Activated CD4-positive, alpha-beta memory T cell treated with anti-CD3 and anti-CD28 coated beads for 36 hours (primary cell): ENCODE results near the gene CXCR4. TPM values are rescaled to one million over a fixed set of nuclear protein-coding genes. Genes with fewer than 3 reads are reported as not detected.
"Not testable (repeated sequence)": the region's sequence is repeated elsewhere in the genome, so short reads cannot be mapped to it uniquely, and the experiment has no call there.

Source experiments
- CTCF ChIA-PET: fragments of 350-600 bp; sonication (Branson Sonifier 250); formaldehyde crosslinking; loops from one replicate; lab custom pipeline; 2021; ENCODE audit warnings: antibody characterized with exemption, inconsistent platforms; lab: Charles Lee
- POLR2A ChIA-PET: fragments of 350-600 bp; sonication (Branson Sonifier 250); formaldehyde crosslinking; loops from one replicate; lab custom pipeline; 2021; ENCODE audit warnings: antibody characterized with exemption; lab: Charles Lee
- DNase-seq: peaks from one replicate; pipeline ENCODE4 v3.0.0-alpha.2; 2020
- H3K27ac Mint-ChIP-seq: one replicate; pipeline ENCODE4 v1.8.0; 2021; ENCODE audit warnings: mixed read lengths
- H3K27me3 Mint-ChIP-seq: one replicate; pipeline ENCODE4 v1.8.0; 2021; ENCODE audit warnings: mixed read lengths
- H3K36me3 Mint-ChIP-seq: one replicate; pipeline ENCODE4 v1.8.0; 2021; ENCODE audit warnings: mixed read lengths
- H3K4me1 Mint-ChIP-seq: one replicate; pipeline ENCODE4 v1.8.0; 2021; ENCODE audit warnings: low read depth, mixed read lengths
- H3K4me3 Mint-ChIP-seq: one replicate; pipeline ENCODE4 v1.8.0; 2021; ENCODE audit warnings: mild to moderate bottlenecking, mixed read lengths
- H3K9me3 Mint-ChIP-seq: one replicate; pipeline ENCODE4 v1.8.0; 2021; ENCODE audit warnings: mixed read lengths
- intact Hi-C: fragments of 100-400 bp; cut with micrococcal nuclease; formaldehyde crosslinking; loops from one replicate; pipeline ENCODE4 v1.15.1; 2023
- total RNA-seq, 2 experiments: library from RNA; stranded (reverse); gene quantifications; one replicate each; pipeline ENCODE4 v1.2.3, GENCODE V29; 2021

CXCR4 gene
- total RNA-seq, 2 experiments from 2014 or later: 139 to 141 TPM

GRCh38 chr2:136091899-136092298, 26.1 kb downstream of the CXCR4 start:
- no peak for DNase-seq
- Mint-ChIP-seq H3K27me3 (no peaks in the 10 kb centered on the region), H3K9me3 (no peaks in the 10 kb centered on the region), H3K4me3 (no peak overlapping the region), H3K27ac (no peak overlapping the region), H3K4me1 (peaks cover 13% of the 10 kb centered on the region), H3K36me3 (no peaks in the 10 kb centered on the region)
- ChIA-PET POLR2A (no interaction called here), CTCF (no interaction called here)
- intact Hi-C loops: no loop called here

DNA sequence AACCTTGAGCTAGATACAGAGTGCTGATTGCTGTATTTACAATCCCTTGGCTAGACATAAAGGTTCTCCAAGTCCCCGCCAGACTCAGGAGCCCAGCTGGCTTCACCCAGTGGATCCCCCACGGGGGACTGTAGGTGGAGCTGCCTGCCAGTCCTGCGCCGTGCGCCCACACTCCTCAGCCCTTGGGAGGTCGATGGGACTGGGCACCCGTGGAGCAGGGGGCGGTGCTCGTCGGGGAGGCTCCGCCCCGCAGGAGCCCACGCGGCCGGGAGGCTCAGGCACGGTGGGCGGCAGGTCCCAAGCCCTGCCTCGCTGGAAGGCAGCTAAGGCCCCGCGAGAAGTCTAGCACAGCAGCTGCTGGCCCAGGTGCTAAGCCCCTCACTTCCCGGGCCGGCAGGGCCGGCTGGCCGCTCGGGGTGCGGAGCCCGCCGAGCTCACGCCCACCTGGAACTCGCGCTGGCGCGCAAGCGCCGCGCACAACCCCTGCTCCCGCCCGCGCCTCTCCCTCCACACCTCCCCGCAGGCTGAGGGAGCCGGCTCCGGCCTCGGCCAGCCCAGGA, 30.0 kb downstream of the CXCR4 start:
- H3K36me3 Mint-ChIP-seq, H3K4me3 Mint-ChIP-seq, H3K9me3 Mint-ChIP-seq, CTCF ChIA-PET, DNase-seq, H3K27me3 Mint-ChIP-seq, POLR2A ChIA-PET, H3K27ac Mint-ChIP-seq, intact Hi-C loops: not testable (repeated sequence)
- H3K4me1 Mint-ChIP-seq: peaks cover 16% of the 10 kb centered on the region

DNA sequence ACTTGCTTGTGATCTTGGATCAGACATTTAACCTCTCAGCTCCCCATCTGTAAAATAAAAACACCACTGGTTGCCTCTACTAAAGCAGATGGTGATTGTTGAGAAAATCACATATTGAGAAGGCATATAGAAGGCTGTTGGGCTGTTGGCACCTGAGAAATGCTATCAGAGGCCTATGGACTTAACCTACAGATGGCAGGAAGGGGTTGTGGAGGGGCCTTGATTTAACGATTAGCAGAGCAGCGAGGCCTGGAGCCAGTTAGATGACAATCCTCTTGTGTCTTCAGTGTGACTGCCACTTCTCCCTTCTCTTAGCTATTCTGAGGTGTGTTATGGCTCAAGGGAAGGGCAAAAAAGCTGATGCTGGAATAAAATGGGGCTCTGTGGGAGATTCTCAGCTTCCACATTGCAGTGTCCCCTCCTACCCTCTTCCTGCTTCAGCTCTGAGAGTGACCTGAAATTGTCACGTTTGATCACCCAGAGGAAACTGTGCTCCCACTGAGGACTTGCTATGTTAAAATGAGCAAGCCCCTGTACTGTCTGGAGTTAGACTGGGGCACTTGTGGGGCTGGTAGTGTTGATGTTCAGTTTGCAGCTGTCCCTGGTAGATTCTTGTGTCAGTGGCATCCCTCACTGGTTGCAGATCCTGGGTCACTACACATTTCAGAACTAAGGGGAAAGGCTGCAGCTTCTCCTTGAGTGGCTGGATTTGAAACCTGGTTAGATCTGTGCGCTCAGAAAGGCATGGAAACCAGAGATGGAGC, 31.5 kb downstream of the CXCR4 start:
- no peak overlapping the region for H3K27ac Mint-ChIP-seq
- DNase-seq: no peak

DNA sequence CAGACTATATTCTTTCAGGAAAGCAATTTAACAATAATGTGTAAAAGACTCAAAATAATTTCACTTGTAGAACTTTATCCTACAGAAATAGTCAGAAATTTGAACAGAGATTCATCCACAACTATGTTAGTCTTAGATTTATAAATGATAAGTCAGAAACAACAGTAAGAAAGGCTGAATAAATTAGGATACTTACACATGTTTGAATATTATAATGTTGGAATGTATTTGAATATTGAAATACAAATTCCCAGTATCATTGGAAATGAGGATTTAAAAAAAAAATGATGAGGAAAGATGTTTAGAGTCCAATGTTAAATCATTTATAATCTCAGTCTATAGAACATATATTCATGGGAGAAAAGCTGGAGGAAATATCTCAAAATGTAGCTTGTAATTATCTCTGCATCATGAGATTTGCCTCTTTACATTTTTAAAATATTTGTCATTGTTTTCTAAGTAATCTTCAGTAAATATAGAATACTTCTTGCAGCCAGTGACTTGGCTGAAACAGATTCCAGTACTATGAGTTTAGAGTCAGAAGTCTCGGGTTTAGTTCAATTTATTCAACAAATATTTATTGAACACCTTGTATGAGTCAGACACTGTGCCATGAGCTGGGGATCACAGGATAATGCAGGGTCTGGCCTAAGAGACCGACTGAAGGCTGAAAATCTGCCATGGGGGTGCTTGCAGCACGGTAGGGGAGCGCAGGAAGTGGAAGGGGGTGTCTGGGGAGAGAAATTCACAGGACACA, 32.3 kb downstream of the CXCR4 start:
- CTCF ChIA-PET: no interaction called here
- peaks cover 4% of the 10 kb centered on the region for H3K4me1 Mint-ChIP-seq
- H3K36me3 Mint-ChIP-seq: no peaks in the 10 kb centered on the region
- H3K9me3 Mint-ChIP-seq: no peaks in the 10 kb centered on the region
- no peak overlapping the region for H3K4me3 Mint-ChIP-seq
- H3K27me3 Mint-ChIP-seq: no peaks in the 10 kb centered on the region
- POLR2A ChIA-PET: interaction anchor here (0.6 kb wide), 1 partner anchor 68 kb away, joined by 4 read pairs; no protein-coding TSS in a partner anchor
- no peak for DNase-seq
- intact Hi-C loops: no loop called here
- H3K27ac Mint-ChIP-seq: no peak overlapping the region

More for the DNA sequence above, 31.5 kb downstream of the CXCR4 start:
- peaks cover 4% of the 10 kb centered on the region for H3K4me1 Mint-ChIP-seq
- H3K27me3 Mint-ChIP-seq: no peaks in the 10 kb centered on the region
- ChIA-PET CTCF (no interaction called here), POLR2A (interaction anchor here (0.6 kb wide), 1 partner anchor 69 kb away, joined by 4 read pairs; no protein-coding TSS in a partner anchor)
- intact Hi-C loops: no loop called here
- no peaks in the 10 kb centered on the region for H3K36me3 Mint-ChIP-seq
- no peak overlapping the region for H3K4me3 Mint-ChIP-seq
- H3K9me3 Mint-ChIP-seq: no peaks in the 10 kb centered on the region

- H3K9me3 Mint-ChIP-seq: peaks cover 2% of the 10 kb centered on the region
- H3K4me1 Mint-ChIP-seq: peaks cover 1% of the 10 kb centered on the region
- ChIA-PET POLR2A (no interaction called here), CTCF (no interaction called here)
- no peak overlapping the region for H3K27ac Mint-ChIP-seq
- no peak overlapping the region for H3K4me3 Mint-ChIP-seq
- intact Hi-C loops: no loop called here
- H3K36me3 Mint-ChIP-seq: no peaks in the 10 kb centered on the region
- DNase-seq: no peak
- H3K27me3 Mint-ChIP-seq: no peaks in the 10 kb centered on the region
Observed at GRCh38 chr2:136081582-136082210, 36.3 kb downstream of the CXCR4 start.

GRCh38 chr2:136080114-136080513, 37.8 kb downstream of the CXCR4 start:
- H3K27me3 Mint-ChIP-seq: no peaks in the 10 kb centered on the region
- no peak overlapping the region for H3K4me3 Mint-ChIP-seq
- intact Hi-C loops: no loop called here
- no peak overlapping the region for H3K27ac Mint-ChIP-seq
- no peaks in the 10 kb centered on the region for H3K4me1 Mint-ChIP-seq
- H3K36me3 Mint-ChIP-seq: no peaks in the 10 kb centered on the region
- H3K9me3 Mint-ChIP-seq: peaks cover 2% of the 10 kb centered on the region
- no peak for DNase-seq
- CTCF ChIA-PET: no interaction called here
- POLR2A ChIA-PET: no interaction called here

DNA sequence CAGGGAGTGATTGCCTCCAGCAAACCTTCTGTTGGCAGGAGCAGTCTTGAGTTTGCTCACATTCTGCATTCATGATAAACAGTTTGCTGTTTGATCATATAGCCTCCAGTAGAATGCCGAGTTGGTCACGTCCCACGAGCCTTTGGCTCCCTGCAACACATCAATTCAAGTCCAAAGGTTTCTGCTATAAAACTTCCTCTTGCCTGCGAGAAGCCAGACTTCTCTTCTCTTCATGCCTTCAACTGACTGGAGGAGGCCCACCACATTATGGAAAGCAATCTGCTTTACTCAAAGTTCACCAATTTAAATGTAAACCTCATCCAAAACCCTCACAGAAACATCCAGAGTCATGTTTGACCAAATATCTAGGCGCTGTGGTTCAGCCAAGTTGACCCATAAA, 40.8 kb downstream of the CXCR4 start:
- H3K36me3 Mint-ChIP-seq: no peaks in the 10 kb centered on the region
- H3K27me3 Mint-ChIP-seq: no peaks in the 10 kb centered on the region

DNA sequence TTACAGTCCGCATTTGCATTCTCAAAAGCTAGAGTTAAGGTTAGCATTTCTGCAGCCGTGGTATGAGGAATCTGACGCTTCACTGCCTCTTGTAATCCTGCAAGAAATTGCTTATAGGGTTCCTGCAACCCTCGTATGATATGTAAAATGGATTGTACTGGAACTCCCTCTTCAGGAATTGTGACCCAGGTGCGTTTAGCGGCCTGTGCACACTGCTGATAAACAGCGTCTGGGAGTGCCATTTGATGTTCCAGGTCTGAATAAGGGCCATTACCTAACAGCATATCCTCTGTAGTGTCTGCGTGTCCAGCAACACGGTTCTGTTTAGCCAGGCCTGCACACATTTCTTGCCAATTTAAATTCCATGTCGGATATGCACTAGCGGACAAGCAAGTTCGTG, 42.5 kb downstream of the CXCR4 start:
- Mint-ChIP-seq H3K27me3 (no peaks in the 10 kb centered on the region), H3K9me3 (peaks cover 13% of the 10 kb centered on the region), H3K36me3 (peaks cover 3% of the 10 kb centered on the region), H3K4me3 (no peak overlapping the region), H3K4me1 (peaks cover 8% of the 10 kb centered on the region), H3K27ac (no peak overlapping the region)
- CTCF ChIA-PET: no interaction called here
- intact Hi-C loops: no loop called here
- POLR2A ChIA-PET: no interaction called here
- DNase-seq: no peak

More for the DNA sequence above, 40.8 kb downstream of the CXCR4 start:
- no peak for DNase-seq
- CTCF ChIA-PET: no interaction called here
- Mint-ChIP-seq H3K4me1 (no peaks in the 10 kb centered on the region), H3K4me3 (no peak overlapping the region), H3K27ac (no peak overlapping the region), H3K9me3 (peaks cover 8% of the 10 kb centered on the region)
- POLR2A ChIA-PET: no interaction called here
- intact Hi-C loops: no loop called here

- peaks cover 13% of the 10 kb centered on the region for H3K9me3 Mint-ChIP-seq
- H3K27me3 Mint-ChIP-seq: no peaks in the 10 kb centered on the region
- no peak overlapping the region for H3K27ac Mint-ChIP-seq
- intact Hi-C loops: no loop called here
- no peak overlapping the region for H3K4me3 Mint-ChIP-seq
- peaks cover 25% of the 10 kb centered on the region for H3K4me1 Mint-ChIP-seq
- no peak for DNase-seq
- peaks cover 3% of the 10 kb centered on the region for H3K36me3 Mint-ChIP-seq
- CTCF ChIA-PET: interaction anchor here (0.6 kb wide), 1 partner anchor 55 kb away, joined by 3 read pairs; no protein-coding TSS in a partner anchor
- POLR2A ChIA-PET: no interaction called here
Observed at GRCh38 chr2:136072621-136073020, 45.3 kb downstream of the CXCR4 start.

DNA sequence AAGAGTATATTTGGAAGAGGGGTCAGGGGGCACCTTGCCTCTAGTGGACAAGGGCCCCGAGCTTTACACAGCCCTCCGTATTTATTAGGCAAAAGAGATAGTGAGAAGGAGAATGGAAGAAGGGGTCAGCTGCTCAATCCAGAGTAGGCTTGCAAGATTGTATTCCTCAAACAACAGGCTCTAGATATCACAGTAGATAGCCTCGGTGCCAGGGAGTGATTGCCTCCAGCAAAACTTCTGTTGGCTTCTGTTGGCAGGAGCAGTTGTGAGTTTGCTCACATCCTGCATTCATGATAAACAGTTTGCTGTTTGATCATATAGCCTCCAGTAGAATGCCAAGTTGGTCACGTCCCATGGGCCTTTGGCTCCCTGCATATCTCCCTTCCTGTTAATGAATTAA, 46.1 kb downstream of the CXCR4 start:
- H3K36me3 Mint-ChIP-seq, H3K27me3 Mint-ChIP-seq, H3K4me3 Mint-ChIP-seq, intact Hi-C loops, DNase-seq, H3K27ac Mint-ChIP-seq: not testable (repeated sequence)
- Mint-ChIP-seq H3K4me1 (peaks cover 25% of the 10 kb centered on the region), H3K9me3 (peaks cover 11% of the 10 kb centered on the region)
- ChIA-PET POLR2A (interaction anchor here (0.7 kb wide), 1 partner anchor 42 kb away, joined by 4 read pairs; no protein-coding TSS in a partner anchor), CTCF (interaction anchor here (0.6 kb wide), 1 partner anchor 54 kb away, joined by 3 read pairs; no protein-coding TSS in a partner anchor)

DNA sequence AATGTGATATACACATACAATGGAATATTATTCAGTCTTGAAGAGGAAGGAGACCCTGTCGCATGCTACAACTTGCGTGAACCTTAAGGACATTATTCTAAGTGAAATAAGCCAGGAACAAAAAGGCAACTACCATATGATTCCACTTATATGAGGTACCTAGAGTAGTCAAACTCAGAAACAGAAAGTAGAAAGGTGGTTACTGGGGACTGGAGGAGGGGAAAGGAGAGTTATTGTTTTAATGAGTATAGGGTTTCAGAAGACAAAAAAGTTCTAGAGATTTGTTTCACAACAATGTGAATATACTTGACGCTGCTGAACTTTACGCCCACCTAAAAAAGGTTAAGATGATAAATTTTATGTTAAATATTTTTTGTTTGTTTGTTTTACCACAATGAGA, 47.0 kb downstream of the CXCR4 start:
- no peak overlapping the region for H3K27ac Mint-ChIP-seq
- POLR2A ChIA-PET: no interaction called here
- H3K27me3 Mint-ChIP-seq: no peaks in the 10 kb centered on the region
- DNase-seq: no peak
- peaks cover 3% of the 10 kb centered on the region for H3K36me3 Mint-ChIP-seq
- CTCF ChIA-PET: interaction anchor here (0.6 kb wide), 1 partner anchor 12 kb away, joined by 3 read pairs; no protein-coding TSS in a partner anchor
- intact Hi-C loops: no loop called here
- no peak overlapping the region for H3K4me3 Mint-ChIP-seq
- peaks cover 32% of the 10 kb centered on the region for H3K4me1 Mint-ChIP-seq
- peaks cover 11% of the 10 kb centered on the region for H3K9me3 Mint-ChIP-seq

- intact Hi-C loops: no loop called here
- H3K9me3 Mint-ChIP-seq: peaks cover 11% of the 10 kb centered on the region
- peaks cover 3% of the 10 kb centered on the region for H3K36me3 Mint-ChIP-seq
- POLR2A ChIA-PET: no interaction called here
- CTCF ChIA-PET: no interaction called here
- no peak overlapping the region for H3K27ac Mint-ChIP-seq
- no peak overlapping the region for H3K4me3 Mint-ChIP-seq
- no peak for DNase-seq
- no peaks in the 10 kb centered on the region for H3K27me3 Mint-ChIP-seq
- peaks cover 41% of the 10 kb centered on the region for H3K4me1 Mint-ChIP-seq
Observed at GRCh38 chr2:136069773-136070172, 48.2 kb downstream of the CXCR4 start.
